K562 (cell line): ENCODE results near the gene OSBPL3. TPM values are rescaled to one million over a fixed set of nuclear protein-coding genes. Genes with fewer than 3 reads are reported as not detected.

ENCODE experiments used
- CREB1 ChIP-seq, 2 experiments: sonication (generic) in 1 of 2; formaldehyde crosslinking in 1 of 2; IDR thresholded peaks; 2 replicates each; pipeline versions ENCODE4 v1.6.1 to v1.8.0; 2012 to 2022; ENCODE audit warnings: inconsistent platforms in 1 of 2, mild to moderate bottlenecking in 1 of 2, missing genetic modification reagents in 1 of 2, moderate library complexity in 1 of 2
- CXXC5 ChIP-seq: fragments of 250-450 bp; sonication (Bioruptor Pico); IDR thresholded peaks from 2 replicates; pipeline ENCODE4 v1.8.0; 2022; ENCODE audit warnings: inconsistent platforms, mild to moderate bottlenecking, moderate library complexity
- DPF2 ChIP-seq: fragments of 450-650 bp; IDR thresholded peaks from 2 replicates; pipeline ENCODE4 v1.6.1; 2016
- E2F3 ChIP-seq: fragments of 250-450 bp; sonication (Bioruptor Pico); IDR thresholded peaks from 2 replicates; pipeline ENCODE4 v1.4.0; 2020; ENCODE audit warnings: mild to moderate bottlenecking
- HCFC1 ChIP-seq: IDR thresholded peaks from 2 replicates; pipeline ENCODE4 v1.6.1; 2012; ENCODE audit warnings: low read depth, low read length, improper control_type of control experiment
- KHSRP ChIP-seq: fragments of 450-650 bp; IDR thresholded peaks from 2 replicates; pipeline ENCODE4 v1.6.1; 2017
- KLF10 ChIP-seq: fragments of 250-450 bp; sonication (Bioruptor Pico); IDR thresholded peaks from 2 replicates; pipeline ENCODE4 v1.6.1; 2021; ENCODE audit warnings: matching md5 sums
- MBD2 ChIP-seq: sonication (generic); IDR thresholded peaks from 2 replicates; pipeline ENCODE4 v1.6.1; 2016; ENCODE audit warnings: low read depth, borderline replicate concordance
- MYNN ChIP-seq, 2 experiments: sonication (generic); formaldehyde crosslinking in 1 of 2; IDR thresholded peaks; 2 replicates each; pipeline versions ENCODE4 v1.5.0 to v1.6.1; 2016 to 2020; ENCODE audit warnings: antibody characterized with exemption in 1 of 2, missing genetic modification reagents in 1 of 2
- NR4A1 ChIP-seq, 2 experiments: fragments of 250-450 bp in 1 of 2; fragments of 450-650 bp in 1 of 2; sonication (Bioruptor Pico) in 1 of 2; IDR thresholded peaks; 2 replicates each; pipeline versions ENCODE4 v1.4.0 to v1.6.1; 2016 to 2020; ENCODE audit warnings: mild to moderate bottlenecking in 2 of 2, missing compliant biosample characterization in 1 of 2, missing genetic modification characterization in 1 of 2, moderate library complexity in 1 of 2
- SNRNP70 ChIP-seq: fragments of 200-400 bp; formaldehyde crosslinking; optimal IDR thresholded peaks from 2 replicates; pipeline ENCODE3; 2017; ENCODE audit warnings: low read depth, low read length
- SRSF9 ChIP-seq: fragments of 200-400 bp; formaldehyde crosslinking; IDR thresholded peaks from 2 replicates; pipeline ENCODE4 v1.6.1; 2017; ENCODE audit warnings: low read depth, low read length, borderline replicate concordance
- ZNF133 ChIP-seq: fragments of 250-450 bp; sonication (Bioruptor Pico); IDR thresholded peaks from 2 replicates; pipeline ENCODE4 v1.4.0; 2020; ENCODE audit warnings: mild to moderate bottlenecking
- ZNF239 ChIP-seq: fragments of 250-450 bp; sonication (Bioruptor Pico); IDR thresholded peaks from 2 replicates; pipeline ENCODE4 v1.4.0; 2020; ENCODE audit warnings: mild to moderate bottlenecking
- ZNF77 ChIP-seq: fragments of 250-450 bp; sonication (Bioruptor Pico); IDR thresholded peaks from 2 replicates; pipeline ENCODE4 v1.5.0; 2020
- polyA plus RNA-seq, 8 experiments: library from polyadenylated mRNA; depleted of rRNA in 4 of 8; stranded (reverse) in 5 of 8; unstranded in 3 of 8; fragments of >200 nt; fragmentation: Nextera tagmentation in 2 of 8; fragmentation: Illumina TruSeq in 1 of 8; extraction: Ambion mirVana in 2 of 8; extraction: Trizol in 1 of 8; gene quantifications; 2 replicates each; pipeline versions ENCODE4 v1.2.1 to v1.2.3, GENCODE V29; 2011 to 2014; ENCODE audit warnings: inconsistent platforms in 1 of 8, missing spikeins in 1 of 8
- total RNA-seq, 7 experiments: library from RNA; depleted of rRNA in 6 of 7; stranded (reverse); fragments of >200 nt in 6 of 7; fragmentation: Illumina TruSeq in 2 of 7; extraction: Trizol in 2 of 7; gene quantifications; 2 replicates each; pipeline versions ENCODE4 v1.2.1 to v1.2.3, GENCODE V29; 2011 to 2021; ENCODE audit warnings: low replicate concordance in 1 of 7
- TF ChIP-seq, protein P1 (sequence below): fragments of 200-600 bp; sonication (generic); IDR thresholded peaks from one replicate; pipeline ENCODE4 v1.6.1; 2012; ENCODE audit warnings: mild to moderate bottlenecking, low read depth, low read length, inconsistent platforms
- TF ChIP-seq, protein P2 (sequence below): fragments of 450-650 bp; formaldehyde crosslinking; IDR thresholded peaks from 2 replicates; pipeline ENCODE4 v1.4.0; 2022; ENCODE audit warnings: missing genetic modification characterization

The OSBPL3 gene
- total and polyA plus RNA-seq, 9 of the 15 experiments (the other 6 are each of a cell fraction or from before 2014, with no cell fraction given): 4.8 to 37.2 (median 26.5) TPM

DNA sequence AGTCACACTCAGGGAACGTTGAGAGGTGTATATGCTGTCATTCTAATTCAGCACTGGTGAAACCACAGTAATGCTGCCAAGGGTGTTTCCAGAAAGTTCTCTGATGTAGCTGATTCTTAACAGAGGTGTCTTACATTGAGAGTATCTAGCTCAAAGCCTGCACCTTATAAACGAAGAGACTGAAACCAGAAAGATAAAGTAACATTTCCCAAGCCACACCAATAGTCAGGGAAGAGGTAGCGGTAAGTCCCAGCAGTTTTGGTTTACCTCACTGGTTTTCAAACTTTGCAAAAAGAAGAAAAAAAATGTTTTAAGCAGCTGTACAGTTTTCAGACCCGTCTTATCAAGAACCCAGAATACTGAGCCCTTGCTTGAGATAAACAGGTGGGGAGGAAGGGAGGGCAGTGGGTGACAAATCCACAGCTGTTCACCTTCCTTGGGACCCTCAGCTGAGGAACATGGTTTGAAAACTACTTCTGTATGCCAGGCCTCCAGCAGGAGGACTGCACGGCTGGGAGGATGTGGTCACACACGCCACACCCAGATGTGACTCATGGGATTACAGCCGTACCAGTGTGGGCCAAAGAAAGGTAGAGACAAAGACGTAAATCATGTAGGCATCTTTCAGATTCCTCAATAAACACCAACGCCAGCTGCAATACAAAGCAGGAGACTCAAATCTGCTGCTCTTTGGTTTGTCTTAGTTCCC lies 158.8 kb downstream of the OSBPL3 start (continued):
- TF ChIP-seq, protein P1, sequence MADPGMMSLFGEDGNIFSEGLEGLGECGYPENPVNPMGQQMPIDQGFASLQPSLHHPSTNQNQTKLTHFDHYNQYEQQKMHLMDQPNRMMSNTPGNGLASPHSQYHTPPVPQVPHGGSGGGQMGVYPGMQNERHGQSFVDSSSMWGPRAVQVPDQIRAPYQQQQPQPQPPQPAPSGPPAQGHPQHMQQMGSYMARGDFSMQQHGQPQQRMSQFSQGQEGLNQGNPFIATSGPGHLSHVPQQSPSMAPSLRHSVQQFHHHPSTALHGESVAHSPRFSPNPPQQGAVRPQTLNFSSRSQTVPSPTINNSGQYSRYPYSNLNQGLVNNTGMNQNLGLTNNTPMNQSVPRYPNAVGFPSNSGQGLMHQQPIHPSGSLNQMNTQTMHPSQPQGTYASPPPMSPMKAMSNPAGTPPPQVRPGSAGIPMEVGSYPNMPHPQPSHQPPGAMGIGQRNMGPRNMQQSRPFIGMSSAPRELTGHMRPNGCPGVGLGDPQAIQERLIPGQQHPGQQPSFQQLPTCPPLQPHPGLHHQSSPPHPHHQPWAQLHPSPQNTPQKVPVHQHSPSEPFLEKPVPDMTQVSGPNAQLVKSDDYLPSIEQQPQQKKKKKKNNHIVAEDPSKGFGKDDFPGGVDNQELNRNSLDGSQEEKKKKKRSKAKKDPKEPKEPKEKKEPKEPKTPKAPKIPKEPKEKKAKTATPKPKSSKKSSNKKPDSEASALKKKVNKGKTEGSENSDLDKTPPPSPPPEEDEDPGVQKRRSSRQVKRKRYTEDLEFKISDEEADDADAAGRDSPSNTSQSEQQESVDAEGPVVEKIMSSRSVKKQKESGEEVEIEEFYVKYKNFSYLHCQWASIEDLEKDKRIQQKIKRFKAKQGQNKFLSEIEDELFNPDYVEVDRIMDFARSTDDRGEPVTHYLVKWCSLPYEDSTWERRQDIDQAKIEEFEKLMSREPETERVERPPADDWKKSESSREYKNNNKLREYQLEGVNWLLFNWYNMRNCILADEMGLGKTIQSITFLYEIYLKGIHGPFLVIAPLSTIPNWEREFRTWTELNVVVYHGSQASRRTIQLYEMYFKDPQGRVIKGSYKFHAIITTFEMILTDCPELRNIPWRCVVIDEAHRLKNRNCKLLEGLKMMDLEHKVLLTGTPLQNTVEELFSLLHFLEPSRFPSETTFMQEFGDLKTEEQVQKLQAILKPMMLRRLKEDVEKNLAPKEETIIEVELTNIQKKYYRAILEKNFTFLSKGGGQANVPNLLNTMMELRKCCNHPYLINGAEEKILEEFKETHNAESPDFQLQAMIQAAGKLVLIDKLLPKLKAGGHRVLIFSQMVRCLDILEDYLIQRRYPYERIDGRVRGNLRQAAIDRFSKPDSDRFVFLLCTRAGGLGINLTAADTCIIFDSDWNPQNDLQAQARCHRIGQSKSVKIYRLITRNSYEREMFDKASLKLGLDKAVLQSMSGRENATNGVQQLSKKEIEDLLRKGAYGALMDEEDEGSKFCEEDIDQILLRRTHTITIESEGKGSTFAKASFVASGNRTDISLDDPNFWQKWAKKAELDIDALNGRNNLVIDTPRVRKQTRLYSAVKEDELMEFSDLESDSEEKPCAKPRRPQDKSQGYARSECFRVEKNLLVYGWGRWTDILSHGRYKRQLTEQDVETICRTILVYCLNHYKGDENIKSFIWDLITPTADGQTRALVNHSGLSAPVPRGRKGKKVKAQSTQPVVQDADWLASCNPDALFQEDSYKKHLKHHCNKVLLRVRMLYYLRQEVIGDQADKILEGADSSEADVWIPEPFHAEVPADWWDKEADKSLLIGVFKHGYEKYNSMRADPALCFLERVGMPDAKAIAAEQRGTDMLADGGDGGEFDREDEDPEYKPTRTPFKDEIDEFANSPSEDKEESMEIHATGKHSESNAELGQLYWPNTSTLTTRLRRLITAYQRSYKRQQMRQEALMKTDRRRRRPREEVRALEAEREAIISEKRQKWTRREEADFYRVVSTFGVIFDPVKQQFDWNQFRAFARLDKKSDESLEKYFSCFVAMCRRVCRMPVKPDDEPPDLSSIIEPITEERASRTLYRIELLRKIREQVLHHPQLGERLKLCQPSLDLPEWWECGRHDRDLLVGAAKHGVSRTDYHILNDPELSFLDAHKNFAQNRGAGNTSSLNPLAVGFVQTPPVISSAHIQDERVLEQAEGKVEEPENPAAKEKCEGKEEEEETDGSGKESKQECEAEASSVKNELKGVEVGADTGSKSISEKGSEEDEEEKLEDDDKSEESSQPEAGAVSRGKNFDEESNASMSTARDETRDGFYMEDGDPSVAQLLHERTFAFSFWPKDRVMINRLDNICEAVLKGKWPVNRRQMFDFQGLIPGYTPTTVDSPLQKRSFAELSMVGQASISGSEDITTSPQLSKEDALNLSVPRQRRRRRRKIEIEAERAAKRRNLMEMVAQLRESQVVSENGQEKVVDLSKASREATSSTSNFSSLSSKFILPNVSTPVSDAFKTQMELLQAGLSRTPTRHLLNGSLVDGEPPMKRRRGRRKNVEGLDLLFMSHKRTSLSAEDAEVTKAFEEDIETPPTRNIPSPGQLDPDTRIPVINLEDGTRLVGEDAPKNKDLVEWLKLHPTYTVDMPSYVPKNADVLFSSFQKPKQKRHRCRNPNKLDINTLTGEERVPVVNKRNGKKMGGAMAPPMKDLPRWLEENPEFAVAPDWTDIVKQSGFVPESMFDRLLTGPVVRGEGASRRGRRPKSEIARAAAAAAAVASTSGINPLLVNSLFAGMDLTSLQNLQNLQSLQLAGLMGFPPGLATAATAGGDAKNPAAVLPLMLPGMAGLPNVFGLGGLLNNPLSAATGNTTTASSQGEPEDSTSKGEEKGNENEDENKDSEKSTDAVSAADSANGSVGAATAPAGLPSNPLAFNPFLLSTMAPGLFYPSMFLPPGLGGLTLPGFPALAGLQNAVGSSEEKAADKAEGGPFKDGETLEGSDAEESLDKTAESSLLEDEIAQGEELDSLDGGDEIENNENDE: no peak
- TF ChIP-seq E2F3: no peak
- TF ChIP-seq ZNF77 (CRISPR knock-in tag): no peak
- no peak for TF ChIP-seq HCFC1
- TF ChIP-seq MBD2: no peak
- TF ChIP-seq ZNF133: no peak
- TF ChIP-seq CREB1 (IDR thresholded peaks at IDR 0.05): 0 out of 2 replicates have a peak, but pooled peaks have one; percentile 37
- no peak for TF ChIP-seq CREB1 (CRISPR knock-in tag; IDR thresholded peaks at IDR 0.05)
- TF ChIP-seq NR4A1 (CRISPR knock-in tag; IDR thresholded peaks at IDR 0.05): no peak
- TF ChIP-seq NR4A1 (tag; IDR thresholded peaks at IDR 0.05): no peak
- TF ChIP-seq ZNF239 (CRISPR knock-in tag): no peak
- TF ChIP-seq KHSRP: no peak
- TF ChIP-seq, protein P2, sequence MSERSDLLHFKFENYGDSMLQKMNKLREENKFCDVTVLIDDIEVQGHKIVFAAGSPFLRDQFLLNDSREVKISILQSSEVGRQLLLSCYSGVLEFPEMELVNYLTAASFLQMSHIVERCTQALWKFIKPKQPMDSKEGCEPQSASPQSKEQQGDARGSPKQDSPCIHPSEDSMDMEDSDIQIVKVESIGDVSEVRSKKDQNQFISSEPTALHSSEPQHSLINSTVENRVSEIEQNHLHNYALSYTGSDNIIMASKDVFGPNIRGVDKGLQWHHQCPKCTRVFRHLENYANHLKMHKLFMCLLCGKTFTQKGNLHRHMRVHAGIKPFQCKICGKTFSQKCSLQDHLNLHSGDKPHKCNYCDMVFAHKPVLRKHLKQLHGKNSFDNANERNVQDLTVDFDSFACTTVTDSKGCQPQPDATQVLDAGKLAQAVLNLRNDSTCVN: no peak
- TF ChIP-seq KLF10 (CRISPR knock-in tag): no peak
- TF ChIP-seq MYNN (IDR thresholded peaks at IDR 0.05): peak; percentile 93
- TF ChIP-seq MYNN (CRISPR knock-in tag; IDR thresholded peaks at IDR 0.05): no peak
- TF ChIP-seq SNRNP70: no peak
- peak; percentile 96 for TF ChIP-seq DPF2
- peak; percentile 55; the same call in 1 of the 2 replicates for TF ChIP-seq CXXC5 (CRISPR knock-in tag)
- TF ChIP-seq SRSF9: no peak
